K562 (cell line): ENCODE measurements around the gene DNAJC11. TPM values are rescaled to one million over a fixed set of nuclear protein-coding genes. Genes with fewer than 3 reads are reported as not detected.

Experiments used
- CEBPG ChIP-seq, 3 experiments: fragments of 200-800 bp in 1 of 3; sonication (Bioruptor generic) in 1 of 3; sonication (generic) in 1 of 3; formaldehyde crosslinking in 1 of 3; IDR thresholded peaks in 2 of 3; conservative IDR thresholded peaks in 1 of 3; 2 replicates each; pipeline versions ENCODE4 v1.6.1 to v1.8.0; 2016 to 2022; ENCODE audit warnings: missing compliant biosample characterization in 2 of 3, missing genetic modification characterization in 2 of 3, mild to moderate bottlenecking in 1 of 3, missing genetic modification reagents in 1 of 3
- GATAD2B ChIP-seq: fragments of 450-650 bp; IDR thresholded peaks from 2 replicates; pipeline ENCODE4 v1.6.1; 2017; ENCODE audit warnings: mild to moderate bottlenecking, borderline replicate concordance
- HMG20B ChIP-seq: fragments of 250-450 bp; sonication (Bioruptor Pico); IDR thresholded peaks from 2 replicates; pipeline ENCODE4 v1.5.0; 2021; ENCODE audit warnings: mild to moderate bottlenecking
- IFI16 ChIP-seq: fragments of 250-450 bp; sonication (Bioruptor Pico); IDR thresholded peaks from 2 replicates; pipeline ENCODE4 v2.1.2; 2022; ENCODE audit warnings: mild to moderate bottlenecking, inconsistent platforms
- JUND ChIP-seq, 2 experiments: IDR thresholded peaks; 2 replicates in 1 of 2; 3 replicates in 1 of 2; pipeline ENCODE4 v1.6.1; 2011; ENCODE audit warnings: borderline replicate concordance in 2 of 2, low read depth in 2 of 2, low read length in 2 of 2, improper control_type of control experiment in 1 of 2, missing biosample characterization in 1 of 2, missing genetic modification characterization in 1 of 2, missing genetic modification reagents in 1 of 2
- MYNN ChIP-seq, 2 experiments: sonication (generic); formaldehyde crosslinking in 1 of 2; IDR thresholded peaks; 2 replicates each; pipeline versions ENCODE4 v1.5.0 to v1.6.1; 2016 to 2020; ENCODE audit warnings: antibody characterized with exemption in 1 of 2, missing genetic modification reagents in 1 of 2
- NFXL1 ChIP-seq: fragments of 450-650 bp; formaldehyde crosslinking; IDR thresholded peaks from 2 replicates; pipeline ENCODE4 v1.4.0; 2021; ENCODE audit warnings: mild to moderate bottlenecking
- POLR3A ChIP-seq: IDR thresholded peaks from 2 replicates; pipeline ENCODE4 v1.6.1; 2011; ENCODE audit warnings: borderline replicate concordance, mild to moderate bottlenecking, moderate library complexity; ENCODE audit not compliant: insufficient read length, insufficient read depth; ENCODE audit errors: extremely low read depth
- polyA plus RNA-seq, 8 experiments: library from polyadenylated mRNA; depleted of rRNA in 4 of 8; stranded (reverse) in 5 of 8; unstranded in 3 of 8; fragments of >200 nt; fragmentation: Nextera tagmentation in 2 of 8; fragmentation: Illumina TruSeq in 1 of 8; extraction: Ambion mirVana in 2 of 8; extraction: Trizol in 1 of 8; gene quantifications; 2 replicates each; pipeline versions ENCODE4 v1.2.1 to v1.2.3, GENCODE V29; 2011 to 2014; ENCODE audit warnings: inconsistent platforms in 1 of 8, missing spikeins in 1 of 8
- total RNA-seq, 7 experiments: library from RNA; depleted of rRNA in 6 of 7; stranded (reverse); fragments of >200 nt in 6 of 7; fragmentation: Illumina TruSeq in 2 of 7; extraction: Trizol in 2 of 7; gene quantifications; 2 replicates each; pipeline versions ENCODE4 v1.2.1 to v1.2.3, GENCODE V29; 2011 to 2021; ENCODE audit warnings: low replicate concordance in 1 of 7
- TF ChIP-seq, protein P1 (sequence below): fragments of 250-450 bp; sonication (Bioruptor Pico); IDR thresholded peaks from 2 replicates; pipeline ENCODE4 v1.5.0; 2021

The DNAJC11 gene
- total and polyA plus RNA-seq, 9 of the 15 experiments (the other 6 are each of a cell fraction or from before 2014, with no cell fraction given), result 14.1 to 123 (median 76.6) TPM

- TF ChIP-seq MYNN (IDR thresholded peaks at IDR 0.05), result peak; percentile 55; the same call in 1 of the 2 replicates
- TF ChIP-seq MYNN (CRISPR knock-in tag; IDR thresholded peaks at IDR 0.05), result no peak
- TF ChIP-seq GATAD2B, result no peak
- no peak for TF ChIP-seq CEBPG (CRISPR knock-in tag; IDR thresholded peaks at IDR 0.05)
- peak in 1 of 2 experiments; percentile 33; a peak in 1 of 4 replicates for TF ChIP-seq CEBPG (tag; conservative IDR thresholded peaks at IDR 0.05 in 1 of 2, IDR thresholded peaks at IDR 0.05 in 1 of 2)
- TF ChIP-seq POLR3A, result peak; percentile 33
- TF ChIP-seq, protein P1, sequence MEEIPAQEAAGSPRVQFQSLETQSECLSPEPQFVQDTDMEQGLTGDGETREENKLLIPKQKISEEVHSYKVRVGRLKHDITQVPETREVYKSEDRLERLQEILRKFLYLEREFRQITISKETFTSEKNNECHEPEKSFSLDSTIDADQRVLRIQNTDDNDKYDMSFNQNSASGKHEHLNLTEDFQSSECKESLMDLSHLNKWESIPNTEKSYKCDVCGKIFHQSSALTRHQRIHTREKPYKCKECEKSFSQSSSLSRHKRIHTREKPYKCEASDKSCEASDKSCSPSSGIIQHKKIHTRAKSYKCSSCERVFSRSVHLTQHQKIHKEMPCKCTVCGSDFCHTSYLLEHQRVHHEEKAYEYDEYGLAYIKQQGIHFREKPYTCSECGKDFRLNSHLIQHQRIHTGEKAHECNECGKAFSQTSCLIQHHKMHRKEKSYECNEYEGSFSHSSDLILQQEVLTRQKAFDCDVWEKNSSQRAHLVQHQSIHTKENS (CRISPR knock-in tag), result no peak
- no peak for TF ChIP-seq HMG20B
- peak; percentile 75 for TF ChIP-seq JUND (IDR thresholded peaks at IDR 0.05; ENCODE audit: borderline replicate concordance, low read depth, low read length)
- peak; percentile 62; the same call in 2 of the 3 replicates for TF ChIP-seq JUND (tag; IDR thresholded peaks at IDR 0.05; ENCODE audit: borderline replicate concordance, low read depth, low read length)
- no peak for TF ChIP-seq NFXL1 (CRISPR knock-in tag)
- no peak for TF ChIP-seq IFI16 (CRISPR knock-in tag)
Measured at GRCh38 chr1:6738987-6739676, 37.5 kb upstream of the DNAJC11 start (continued).
